Measurements from ENCODE around the gene KIF25. TPM values are rescaled to one million over a fixed set of nuclear protein-coding genes. Genes with fewer than 3 reads are reported as not detected.

Gene KIF25
- total and polyA plus RNA-seq, 5 donors from 2014 or later = not detected

GRCh38 chr6:168067081-168067759 lies 69.7 kb downstream of the KIF25 start:
- Histone ChIP-seq H3K9me3 (ENCODE audit: control insufficient read depth in 2 of 2, low read length in 2 of 2) (no peaks in the 10 kb centered on the region), H3K27ac (ENCODE audit: insufficient read depth, low read length, poor library complexity, severe bottlenecking) (no peak overlapping the region), H3K4me3 (ENCODE audit: low read depth, low read length) (no peak overlapping the region), H3K36me3 (ENCODE audit: control insufficient read depth, insufficient read depth, low read length) (no peaks in the 10 kb centered on the region), H3K27me3 (ENCODE audit: control insufficient read depth, insufficient read depth, low read length) (no peaks in the 10 kb centered on the region), H3K4me1 (ENCODE audit: control insufficient read depth, insufficient read depth, low read length, poor library complexity, severe bottlenecking) (no peaks in the 10 kb centered on the region)
- ATAC-seq (ENCODE audit: low read depth in 2 of 2) (no peak), DNase-seq (no peak)
- Mint-ChIP-seq H3K4me1 (no peaks in the 10 kb centered on the region), H3K27ac (no peak overlapping the region), H3K27me3 (no peaks in the 10 kb centered on the region), H3K9me3 (peaks cover 0 to 4% (median 0%) of the 10 kb centered on the region in 7 donors), H3K36me3 (no peaks in the 10 kb centered on the region), H3K4me3 (no peak overlapping the region)

- no peaks in the 10 kb centered on the region for H3K36me3 ChIP-seq (ENCODE audit: control insufficient read depth, insufficient read depth, low read length)
- H3K9me3 Mint-ChIP-seq = peaks cover 0 to 4% (median 0%) of the 10 kb centered on the region in 7 donors
- peak in 1 of 2 donors; percentile 13 for ATAC-seq (ENCODE audit: low read depth in 2 of 2)
- no peaks in the 10 kb centered on the region for H3K36me3 Mint-ChIP-seq
- no peak overlapping the region for H3K4me3 ChIP-seq (ENCODE audit: low read depth, low read length)
- H3K27ac ChIP-seq (ENCODE audit: insufficient read depth, low read length, poor library complexity, severe bottlenecking) = no peak overlapping the region
- peaks cover 0 to 2% of the 10 kb centered on the region in 2 experiments for H3K9me3 ChIP-seq (ENCODE audit: control insufficient read depth in 2 of 2, low read length in 2 of 2)
- no peak for DNase-seq
- no peak overlapping the region for H3K4me3 Mint-ChIP-seq
- no peaks in the 10 kb centered on the region for H3K4me1 Mint-ChIP-seq
- no peaks in the 10 kb centered on the region for H3K4me1 ChIP-seq (ENCODE audit: control insufficient read depth, insufficient read depth, low read length, poor library complexity, severe bottlenecking)
- no peaks in the 10 kb centered on the region for H3K27me3 ChIP-seq (ENCODE audit: control insufficient read depth, insufficient read depth, low read length)
- H3K27ac Mint-ChIP-seq = no peak overlapping the region
- H3K27me3 Mint-ChIP-seq = no peaks in the 10 kb centered on the region
Measured at GRCh38 chr6:168070804-168071203, 73.3 kb downstream of the KIF25 start.

- Mint-ChIP-seq H3K4me3 (no peak overlapping the region), H3K27ac (no peak overlapping the region), H3K27me3 (no peaks in the 10 kb centered on the region), H3K9me3 (peaks cover 0 to 6% (median 0%) of the 10 kb centered on the region in 7 donors), H3K36me3 (no peaks in the 10 kb centered on the region), H3K4me1 (no peaks in the 10 kb centered on the region)
- DNase-seq = no peak
- no peak for ATAC-seq (ENCODE audit: low read depth in 2 of 2)
- H3K27ac ChIP-seq (ENCODE audit: insufficient read depth, low read length, poor library complexity, severe bottlenecking) = no peak overlapping the region
- H3K27me3 ChIP-seq (ENCODE audit: control insufficient read depth, insufficient read depth, low read length) = no peaks in the 10 kb centered on the region
- H3K4me3 ChIP-seq (ENCODE audit: low read depth, low read length) = no peak overlapping the region
- no peaks in the 10 kb centered on the region for H3K4me1 ChIP-seq (ENCODE audit: control insufficient read depth, insufficient read depth, low read length, poor library complexity, severe bottlenecking)
- peaks cover 0 to 2% of the 10 kb centered on the region in 2 experiments for H3K9me3 ChIP-seq (ENCODE audit: control insufficient read depth in 2 of 2, low read length in 2 of 2)
- H3K36me3 ChIP-seq (ENCODE audit: control insufficient read depth, insufficient read depth, low read length) = no peaks in the 10 kb centered on the region
Measured at GRCh38 chr6:168071620-168072019, 74.1 kb downstream of the KIF25 start.

GRCh38 chr6:168072261-168072660 lies 74.8 kb downstream of the KIF25 start:
- Histone ChIP-seq H3K27ac (ENCODE audit: insufficient read depth, low read length, poor library complexity, severe bottlenecking) (no peak overlapping the region), H3K36me3 (ENCODE audit: control insufficient read depth, insufficient read depth, low read length) (no peaks in the 10 kb centered on the region), H3K9me3 (ENCODE audit: control insufficient read depth in 2 of 2, low read length in 2 of 2) (peaks cover 0 to 2% of the 10 kb centered on the region in 2 experiments), H3K4me3 (ENCODE audit: low read depth, low read length) (no peak overlapping the region), H3K4me1 (ENCODE audit: control insufficient read depth, insufficient read depth, low read length, poor library complexity, severe bottlenecking) (no peaks in the 10 kb centered on the region), H3K27me3 (ENCODE audit: control insufficient read depth, insufficient read depth, low read length) (no peaks in the 10 kb centered on the region)
- Mint-ChIP-seq H3K4me3 (no peak overlapping the region), H3K9me3 (peaks cover 0 to 8% (median 0%) of the 10 kb centered on the region in 7 donors), H3K27me3 (no peaks in the 10 kb centered on the region), H3K36me3 (no peaks in the 10 kb centered on the region), H3K27ac (no peak overlapping the region), H3K4me1 (no peaks in the 10 kb centered on the region)
- ATAC-seq (ENCODE audit: low read depth in 2 of 2) (no peak), DNase-seq (no peak)

- ATAC-seq (ENCODE audit: low read depth in 2 of 2) (no peak), DNase-seq (no peak)
- H3K36me3 Mint-ChIP-seq = no peaks in the 10 kb centered on the region
- H3K36me3 ChIP-seq (ENCODE audit: control insufficient read depth, insufficient read depth, low read length) = no peaks in the 10 kb centered on the region
- H3K9me3 Mint-ChIP-seq = peaks cover 0 to 8% (median 0%) of the 10 kb centered on the region in 7 donors
- no peak overlapping the region for H3K4me3 ChIP-seq (ENCODE audit: low read depth, low read length)
- no peaks in the 10 kb centered on the region for H3K27me3 ChIP-seq (ENCODE audit: control insufficient read depth, insufficient read depth, low read length)
- no peak overlapping the region for H3K27ac Mint-ChIP-seq
- no peak overlapping the region for H3K27ac ChIP-seq (ENCODE audit: insufficient read depth, low read length, poor library complexity, severe bottlenecking)
- H3K27me3 Mint-ChIP-seq = no peaks in the 10 kb centered on the region
- no peaks in the 10 kb centered on the region for H3K4me1 Mint-ChIP-seq
- no peak overlapping the region for H3K4me3 Mint-ChIP-seq
- H3K4me1 ChIP-seq (ENCODE audit: control insufficient read depth, insufficient read depth, low read length, poor library complexity, severe bottlenecking) = no peaks in the 10 kb centered on the region
- H3K9me3 ChIP-seq (ENCODE audit: control insufficient read depth in 2 of 2, low read length in 2 of 2) = peaks cover 0 to 2% of the 10 kb centered on the region in 2 experiments
Measured at GRCh38 chr6:168072730-168073129, 75.3 kb downstream of the KIF25 start.

GRCh38 chr6:168073937-168074730 lies 76.7 kb downstream of the KIF25 start:
- ATAC-seq (ENCODE audit: low read depth in 2 of 2) = no peak
- Mint-ChIP-seq H3K27me3 (no peaks in the 10 kb centered on the region), H3K4me1 (no peaks in the 10 kb centered on the region), H3K27ac (no peak overlapping the region), H3K9me3 (peaks cover 0 to 8% (median 0%) of the 10 kb centered on the region in 7 donors), H3K36me3 (no peaks in the 10 kb centered on the region), H3K4me3 (no peak overlapping the region)
- peaks cover 0 to 2% of the 10 kb centered on the region in 2 experiments for H3K9me3 ChIP-seq (ENCODE audit: control insufficient read depth in 2 of 2, low read length in 2 of 2)
- no peak overlapping the region for H3K4me3 ChIP-seq (ENCODE audit: low read depth, low read length)
- no peaks in the 10 kb centered on the region for H3K36me3 ChIP-seq (ENCODE audit: control insufficient read depth, insufficient read depth, low read length)
- H3K27ac ChIP-seq (ENCODE audit: insufficient read depth, low read length, poor library complexity, severe bottlenecking) = no peak overlapping the region
- DNase-seq = no peak
- no peaks in the 10 kb centered on the region for H3K4me1 ChIP-seq (ENCODE audit: control insufficient read depth, insufficient read depth, low read length, poor library complexity, severe bottlenecking)
- H3K27me3 ChIP-seq (ENCODE audit: control insufficient read depth, insufficient read depth, low read length) = no peaks in the 10 kb centered on the region

- Mint-ChIP-seq H3K27me3 (no peaks in the 10 kb centered on the region), H3K27ac (no peak overlapping the region), H3K4me3 (no peak overlapping the region), H3K36me3 (no peaks in the 10 kb centered on the region), H3K4me1 (no peaks in the 10 kb centered on the region), H3K9me3 (peaks cover 0 to 8% (median 0%) of the 10 kb centered on the region in 7 donors)
- ATAC-seq (ENCODE audit: low read depth in 2 of 2) = no peak
- H3K4me1 ChIP-seq (ENCODE audit: control insufficient read depth, insufficient read depth, low read length, poor library complexity, severe bottlenecking) = no peaks in the 10 kb centered on the region
- no peak overlapping the region for H3K4me3 ChIP-seq (ENCODE audit: low read depth, low read length)
- H3K36me3 ChIP-seq (ENCODE audit: control insufficient read depth, insufficient read depth, low read length) = no peaks in the 10 kb centered on the region
- peaks cover 0 to 2% of the 10 kb centered on the region in 2 experiments for H3K9me3 ChIP-seq (ENCODE audit: control insufficient read depth in 2 of 2, low read length in 2 of 2)
- DNase-seq = no peak
- no peak overlapping the region for H3K27ac ChIP-seq (ENCODE audit: insufficient read depth, low read length, poor library complexity, severe bottlenecking)
- H3K27me3 ChIP-seq (ENCODE audit: control insufficient read depth, insufficient read depth, low read length) = no peaks in the 10 kb centered on the region
Measured at GRCh38 chr6:168075216-168075615, 77.7 kb downstream of the KIF25 start.
